ENCODE results near the gene HDAC4. TPM values are rescaled to one million over a fixed set of nuclear protein-coding genes. Genes with fewer than 3 reads are reported as not detected.

HDAC4 gene
- total RNA-seq, 1 experiment from 2014 or later = 40.1 TPM

GRCh38 chr2:239386001-239386670 lies 14.7 kb downstream of the HDAC4 start:
- intact Hi-C loops (cut with micrococcal nuclease; ENCODE audit: unreplicated experiment) (no loop called here), in situ Hi-C loops (cut with HindIII; ENCODE audit: low pct_unique_long_range_greater_than_20kb, low sequenced_read_pairs) (no loop called here)
- Histone ChIP-seq H3K27ac (ENCODE audit: low read length) (no peak overlapping the region), H3K36me3 (ENCODE audit: control insufficient read depth, insufficient read depth, low read length) (no peaks in the 10 kb centered on the region), H3K4me3 (ENCODE audit: low read depth in 2 of 2, low read length in 2 of 2) (no peak overlapping the region), H3K9me3 (ENCODE audit: control insufficient read depth, insufficient read depth, low read depth, low read length) (no peaks in the 10 kb centered on the region), H3K27me3 (ENCODE audit: control insufficient read depth, insufficient read depth, low read length) (no peaks in the 10 kb centered on the region), H3K4me1 (ENCODE audit: control insufficient read depth, insufficient read depth, low read length) (no peaks in the 10 kb centered on the region)
- TF ChIP-seq SIN3A (IDR thresholded peaks at IDR 0.05; ENCODE audit: borderline replicate concordance, insufficient read depth, low read depth, low read length) (no peak), REST (IDR thresholded peaks at IDR 0.05; ENCODE audit: insufficient read depth in 1 of 2, low read depth in 2 of 2, low read length in 1 of 2) (no peak), TCF7L2 (IDR thresholded peaks at IDR 0.05; ENCODE audit: low read depth, low read length) (no peak), POLR2AphosphoS5 (IDR thresholded peaks at IDR 0.05; ENCODE audit: low read depth, low read length) (no peak), CTCF (IDR thresholded peaks at IDR 0.05) (no peak)
- no peak for DNase-seq (ENCODE audit: low read depth, low spot score)
- no peak for ATAC-seq
- BruUV-seq (replicated peaks) = no TSS peak
- POLR2A ChIA-PET = no interaction called here
- CTCF ChIA-PET = no interaction called here

GRCh38 chr2:239385096-239386000 lies 15.5 kb downstream of the HDAC4 start:
- Histone ChIP-seq H3K27ac (ENCODE audit: low read length) (no peak overlapping the region), H3K27me3 (ENCODE audit: control insufficient read depth, insufficient read depth, low read length) (no peaks in the 10 kb centered on the region), H3K36me3 (ENCODE audit: control insufficient read depth, insufficient read depth, low read length) (no peaks in the 10 kb centered on the region), H3K4me1 (ENCODE audit: control insufficient read depth, insufficient read depth, low read length) (no peaks in the 10 kb centered on the region), H3K4me3 (ENCODE audit: low read depth in 2 of 2, low read length in 2 of 2) (no peak overlapping the region), H3K9me3 (ENCODE audit: control insufficient read depth, insufficient read depth, low read depth, low read length) (no peaks in the 10 kb centered on the region)
- ChIA-PET POLR2A (no interaction called here), CTCF (no interaction called here)
- no peak for ATAC-seq
- DNase-seq (ENCODE audit: low read depth, low spot score) = no peak
- intact Hi-C loops (cut with micrococcal nuclease; ENCODE audit: unreplicated experiment) = no loop called here
- BruUV-seq (replicated peaks) = no TSS peak
- TF ChIP-seq CTCF (IDR thresholded peaks at IDR 0.05) = no peak
- no peak for TF ChIP-seq REST (IDR thresholded peaks at IDR 0.05; ENCODE audit: insufficient read depth in 1 of 2, low read depth in 2 of 2, low read length in 1 of 2)
- no peak for TF ChIP-seq POLR2AphosphoS5 (IDR thresholded peaks at IDR 0.05; ENCODE audit: low read depth, low read length)
- TF ChIP-seq TCF7L2 (IDR thresholded peaks at IDR 0.05; ENCODE audit: low read depth, low read length) = no peak
- no peak for TF ChIP-seq SIN3A (IDR thresholded peaks at IDR 0.05; ENCODE audit: borderline replicate concordance, insufficient read depth, low read depth, low read length)
- in situ Hi-C loops (cut with HindIII; ENCODE audit: low pct_unique_long_range_greater_than_20kb, low sequenced_read_pairs) = no loop called here
